ENCODE results near the gene GALNT9.

DNA sequence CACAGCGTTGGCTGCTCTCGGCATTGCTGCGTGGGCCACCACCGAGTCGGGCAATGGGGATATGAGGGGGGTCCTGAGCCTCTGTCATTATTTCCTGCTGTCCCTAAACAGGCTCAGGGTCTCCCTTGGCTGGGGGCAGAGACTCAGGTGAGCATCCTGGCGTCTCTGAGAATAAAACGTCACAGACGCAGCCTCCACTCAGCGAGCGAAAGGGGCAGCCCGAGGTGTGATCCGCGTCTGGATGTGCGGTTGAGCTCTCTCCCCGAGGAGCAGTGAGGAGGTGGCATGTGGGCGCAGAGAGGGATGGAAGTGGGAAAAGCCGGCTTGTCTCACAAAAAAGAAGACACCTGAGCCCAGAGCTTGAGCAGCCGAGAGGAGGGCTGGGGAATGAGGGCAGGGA lies 62.6 kb downstream of the GALNT9 start:
- TF ChIP-seq, protein P1, sequence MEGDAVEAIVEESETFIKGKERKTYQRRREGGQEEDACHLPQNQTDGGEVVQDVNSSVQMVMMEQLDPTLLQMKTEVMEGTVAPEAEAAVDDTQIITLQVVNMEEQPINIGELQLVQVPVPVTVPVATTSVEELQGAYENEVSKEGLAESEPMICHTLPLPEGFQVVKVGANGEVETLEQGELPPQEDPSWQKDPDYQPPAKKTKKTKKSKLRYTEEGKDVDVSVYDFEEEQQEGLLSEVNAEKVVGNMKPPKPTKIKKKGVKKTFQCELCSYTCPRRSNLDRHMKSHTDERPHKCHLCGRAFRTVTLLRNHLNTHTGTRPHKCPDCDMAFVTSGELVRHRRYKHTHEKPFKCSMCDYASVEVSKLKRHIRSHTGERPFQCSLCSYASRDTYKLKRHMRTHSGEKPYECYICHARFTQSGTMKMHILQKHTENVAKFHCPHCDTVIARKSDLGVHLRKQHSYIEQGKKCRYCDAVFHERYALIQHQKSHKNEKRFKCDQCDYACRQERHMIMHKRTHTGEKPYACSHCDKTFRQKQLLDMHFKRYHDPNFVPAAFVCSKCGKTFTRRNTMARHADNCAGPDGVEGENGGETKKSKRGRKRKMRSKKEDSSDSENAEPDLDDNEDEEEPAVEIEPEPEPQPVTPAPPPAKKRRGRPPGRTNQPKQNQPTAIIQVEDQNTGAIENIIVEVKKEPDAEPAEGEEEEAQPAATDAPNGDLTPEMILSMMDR (IDR thresholded peaks at IDR 0.05; ENCODE audit: insufficient read depth, low read depth, low read length), result no peak
- TF ChIP-seq EZH2 (IDR thresholded peaks at IDR 0.05; ENCODE audit: insufficient read depth, low read length), result no peak

Data from astrocyte (in vitro differentiated cells and primary cell).